HepG2 (cell line): ENCODE data around the gene HSPE1. TPM values are rescaled to one million over a fixed set of nuclear protein-coding genes. Genes with fewer than 3 reads are reported as not detected.

Experiments
- ATF4 ChIP-seq, 2 experiments: fragments of 450-650 bp in 1 of 2; sonication (generic) in 1 of 2; formaldehyde crosslinking; IDR thresholded peaks; 2 replicates each; pipeline versions ENCODE4 v1.5.0 to v1.8.0; 2020 to 2022; ENCODE audit warnings: mild to moderate bottlenecking in 1 of 2, missing genetic modification reagents in 1 of 2
- IRF1 ChIP-seq: sonication (generic); formaldehyde crosslinking; IDR thresholded peaks from 2 replicates; pipeline ENCODE4 v1.4.0; 2020; ENCODE audit warnings: low read depth, mild to moderate bottlenecking, missing genetic modification reagents
- KDM2A ChIP-seq: sonication (generic); formaldehyde crosslinking; IDR thresholded peaks from 2 replicates; pipeline ENCODE4 v1.4.0; 2020; ENCODE audit warnings: low read depth, missing genetic modification reagents, borderline replicate concordance
- MED13 ChIP-seq: sonication (generic); formaldehyde crosslinking; IDR thresholded peaks from 2 replicates; pipeline ENCODE4 v1.5.0; 2020; ENCODE audit warnings: missing genetic modification reagents
- U2AF1 ChIP-seq: fragments of 200-400 bp; formaldehyde crosslinking; optimal IDR thresholded peaks from 2 replicates; pipeline ENCODE3; 2017; ENCODE audit warnings: mild to moderate bottlenecking, low read depth, low read length
- ZFY ChIP-seq: sonication (generic); formaldehyde crosslinking; IDR thresholded peaks from 2 replicates; pipeline ENCODE4 v1.4.0; 2020; ENCODE audit warnings: missing genetic modification reagents
- ZNF12 ChIP-seq: sonication (generic); formaldehyde crosslinking; IDR thresholded peaks from 2 replicates; pipeline ENCODE4 v1.5.0; 2020; ENCODE audit warnings: missing genetic modification reagents
- ZNF512 ChIP-seq: sonication (generic); formaldehyde crosslinking; IDR thresholded peaks from 2 replicates; pipeline ENCODE4 v1.4.0; 2020; ENCODE audit warnings: mild to moderate bottlenecking, missing genetic modification reagents
- ZNF704 ChIP-seq: sonication (generic); formaldehyde crosslinking; IDR thresholded peaks from 2 replicates; pipeline ENCODE4 v1.8.1; 2023; ENCODE audit warnings: mild to moderate bottlenecking, inconsistent platforms, moderate library complexity, missing genetic modification reagents, borderline replicate concordance
- ZNF710 ChIP-seq: sonication (generic); formaldehyde crosslinking; IDR thresholded peaks from 2 replicates; pipeline ENCODE4 v1.5.0; 2020; ENCODE audit warnings: mild to moderate bottlenecking, missing genetic modification reagents, borderline replicate concordance
- polyA plus RNA-seq, 8 experiments: library from polyadenylated mRNA; depleted of rRNA in 3 of 8; stranded (reverse) in 7 of 8; unstranded in 1 of 8; fragments of >200 nt; fragmentation: Illumina TruSeq in 4 of 8; extraction: Trizol in 4 of 8; gene quantifications; 2 replicates each; pipeline versions ENCODE4 v1.2.1 to v1.2.3, GENCODE V29; 2011 to 2016; ENCODE audit warnings: low read depth in 4 of 8, missing spikeins in 1 of 8, mixed read lengths in 1 of 8; ENCODE audit not compliant: insufficient read depth in 1 of 8
- total RNA-seq, 5 experiments: library from RNA; depleted of rRNA; stranded (reverse); fragments of >200 nt; fragmentation: Illumina TruSeq; extraction: Trizol; gene quantifications; 2 replicates each; pipeline ENCODE4 v1.2.3, GENCODE V29; 2016; ENCODE audit warnings: low read depth in 1 of 5

HSPE1 gene
- total and polyA plus RNA-seq, 2 of the 13 experiments (the other 11 are each of a cell fraction or from before 2014, with no cell fraction given): 244 to 823 TPM

- TF ChIP-seq ZNF710 (CRISPR knock-in tag) (no peak), ATF4 (CRISPR knock-in tag; IDR thresholded peaks at IDR 0.05) (no peak), MED13 (no peak), U2AF1 (peak; percentile 35), ZNF512 (CRISPR knock-in tag) (no peak), ZNF12 (peak; percentile 7; the same call in 1 of the 2 replicates), KDM2A (CRISPR knock-in tag) (0 out of 2 replicates have a peak, but pooled peaks have one; percentile 26), ZFY (peak; percentile 43), ZNF704 (CRISPR knock-in tag) (0 out of 2 replicates have a peak, but pooled peaks have one; percentile 23), IRF1 (CRISPR knock-in tag) (no peak)
Observed at GRCh38 chr2:197480165-197481036, 19.8 kb upstream of the HSPE1 start (continued).
